Measurements from ENCODE around the gene LRRC8C.
A peak's percentile ranks its signal among the peaks of the same experiment; 100 is the strongest.

LRRC8C gene

GRCh38 chr1:89635825-89636815 is 3.2 kb downstream of the LRRC8C start:
- no peak for FAIRE-seq

- FAIRE-seq, result no peak
Observed at GRCh38 chr1:89637496-89637895, 4.6 kb downstream of the LRRC8C start.

- no peak for FAIRE-seq
Observed at GRCh38 chr1:89640440-89640839, 7.5 kb downstream of the LRRC8C start.

- no peak for FAIRE-seq
Observed at GRCh38 chr1:89641781-89642180, 8.9 kb downstream of the LRRC8C start.

GRCh38 chr1:89643577-89643976 is 10.7 kb downstream of the LRRC8C start:
- no peak for FAIRE-seq

- FAIRE-seq, result no peak
Observed at GRCh38 chr1:89644119-89644814, 11.3 kb downstream of the LRRC8C start.

- FAIRE-seq, result no peak
Observed at GRCh38 chr1:89646259-89646658, 13.3 kb downstream of the LRRC8C start.

GRCh38 chr1:89649783-89650182 is 16.9 kb downstream of the LRRC8C start:
- FAIRE-seq, result no peak

GRCh38 chr1:89652373-89652772 is 19.5 kb downstream of the LRRC8C start:
- FAIRE-seq, result no peak

- FAIRE-seq, result no peak
Observed at GRCh38 chr1:89657886-89658285, 25.0 kb downstream of the LRRC8C start.

GRCh38 chr1:89659322-89660081 is 26.6 kb downstream of the LRRC8C start:
- FAIRE-seq, result no peak

GRCh38 chr1:89660224-89661061 is 27.5 kb downstream of the LRRC8C start:
- FAIRE-seq, result peak; percentile 96

- no peak for FAIRE-seq
Observed at GRCh38 chr1:89665941-89666340, 33.0 kb downstream of the LRRC8C start.

- no peak for FAIRE-seq
Observed at GRCh38 chr1:89666640-89667039, 33.7 kb downstream of the LRRC8C start.

- FAIRE-seq, result no peak
Observed at GRCh38 chr1:89667691-89668090, 34.8 kb downstream of the LRRC8C start.

- no peak for FAIRE-seq
Observed at GRCh38 chr1:89668961-89669360, 36.0 kb downstream of the LRRC8C start.

- FAIRE-seq, result no peak
Observed at GRCh38 chr1:89669441-89669840, 36.5 kb downstream of the LRRC8C start.

- no peak for FAIRE-seq
Observed at GRCh38 chr1:89670163-89670562, 37.2 kb downstream of the LRRC8C start.

- FAIRE-seq, result no peak
Observed at GRCh38 chr1:89670711-89671110, 37.8 kb downstream of the LRRC8C start.

GRCh38 chr1:89671775-89672488 is 39.0 kb downstream of the LRRC8C start:
- no peak for FAIRE-seq

- FAIRE-seq, result peak; percentile 80
Observed at GRCh38 chr1:89672489-89673183, 39.7 kb downstream of the LRRC8C start.
